Muscle of leg (tissue), 9 donors: ENCODE results near the gene AMER2. TPM values are rescaled to one million over a fixed set of nuclear protein-coding genes. Genes with fewer than 3 reads are reported as not detected.

Experiments
- polyA plus RNA-seq, 8 donors: library from polyadenylated mRNA; unstranded; fragments of 120-200 nt; gene quantifications; one replicate each; pipeline versions ENCODE4 v1.2.1 to v1.2.3, GENCODE V29; 2013; ENCODE audit warnings: inconsistent platforms in 1 of 8, low replicate concordance in 1 of 8; ENCODE audit not compliant: insufficient read length in 8 of 8, insufficient read depth in 1 of 8
- total RNA-seq: library from RNA; stranded (reverse); fragments of 120-200 nt; gene quantifications from one replicate; pipeline ENCODE4 v1.2.4, GENCODE V29; 2013

Gene AMER2
- total and polyA plus RNA-seq, 9 donors: 0.03 to 0.13 (median 0.05) TPM

Other genes starting within 250 kb of the AMER2 start
- gene PABPC3, start 76.2 kb downstream of the AMER2 start, total RNA-seq: 0.09 TPM
- gene PABPC3, start 76.2 kb downstream of the AMER2 start, polyA plus RNA-seq: under 1 TPM; 0.44 to 0.83 (median 0.67) TPM
- gene MTMR6, start 115.2 kb upstream of the AMER2 start, total RNA-seq: 10.1 TPM
- 10 to 100 TPM in 7 of 8 donors, 1 to 10 TPM in 1; 9.2 to 13.3 (median 11.4) TPM for gene MTMR6, start 115.2 kb upstream of the AMER2 start, polyA plus RNA-seq
- 45.0 TPM for gene NUP58, start 129.3 kb upstream of the AMER2 start, total RNA-seq
- 10 to 100 TPM; 30.8 to 44.9 (median 33.9) TPM for gene NUP58, start 129.3 kb upstream of the AMER2 start, polyA plus RNA-seq
- 0.89 TPM for gene ATP8A2, start 199.7 kb upstream of the AMER2 start, total RNA-seq
- 1 to 10 TPM; 1.6 to 2.9 (median 1.8) TPM for gene ATP8A2, start 199.7 kb upstream of the AMER2 start, polyA plus RNA-seq